HG03280 (cell line): ENCODE data around the gene ANXA10.
"Not testable (repeated sequence)": the region's sequence is repeated elsewhere in the genome, so short reads cannot be mapped to it uniquely, and the experiment has no call there.

Experiments used
- ATAC-seq: cut with Tn5 transposase; IDR thresholded peaks from one replicate; pipeline ENCODE4 v1.9.1; 2021; ENCODE audit warnings: mild to moderate bottlenecking, moderate library complexity; ENCODE audit not compliant: unreplicated experiment

ANXA10 gene

GRCh38 chr4:168118116-168118655 is 25.8 kb downstream of the ANXA10 start:
- ATAC-seq, result no peak

- ATAC-seq, result no peak
Measured at GRCh38 chr4:168119100-168119499, 26.8 kb downstream of the ANXA10 start.

- no peak for ATAC-seq
Measured at GRCh38 chr4:168119890-168120289, 27.6 kb downstream of the ANXA10 start.

GRCh38 chr4:168120811-168121210 is 28.5 kb downstream of the ANXA10 start:
- ATAC-seq, result no peak

- ATAC-seq, result no peak
Measured at GRCh38 chr4:168124008-168124641, 31.8 kb downstream of the ANXA10 start.

- no peak for ATAC-seq
Measured at GRCh38 chr4:168126952-168127351, 34.6 kb downstream of the ANXA10 start.

- no peak for ATAC-seq
Measured at GRCh38 chr4:168128601-168129000, 36.3 kb downstream of the ANXA10 start.

- ATAC-seq, result no peak
Measured at GRCh38 chr4:168129046-168129772, 36.9 kb downstream of the ANXA10 start.

- ATAC-seq, result no peak
Measured at GRCh38 chr4:168129802-168130201, 37.5 kb downstream of the ANXA10 start.

- ATAC-seq, result no peak
Measured at GRCh38 chr4:168131196-168131595, 38.9 kb downstream of the ANXA10 start.

GRCh38 chr4:168134651-168135050 is 42.3 kb downstream of the ANXA10 start:
- no peak for ATAC-seq

- not testable (repeated sequence) for ATAC-seq
Measured at GRCh38 chr4:168135860-168136259, 43.5 kb downstream of the ANXA10 start.

- not testable (repeated sequence) for ATAC-seq
Measured at GRCh38 chr4:168137695-168138094, 45.4 kb downstream of the ANXA10 start.

- no peak for ATAC-seq
Measured at GRCh38 chr4:168138143-168138542, 45.8 kb downstream of the ANXA10 start.

GRCh38 chr4:168139336-168139735 is 47.0 kb downstream of the ANXA10 start:
- ATAC-seq, result no peak

GRCh38 chr4:168141733-168142132 is 49.4 kb downstream of the ANXA10 start:
- ATAC-seq, result no peak

GRCh38 chr4:168143601-168144000 is 51.3 kb downstream of the ANXA10 start:
- ATAC-seq, result no peak

GRCh38 chr4:168150420-168151050 is 58.2 kb downstream of the ANXA10 start:
- ATAC-seq, result no peak

GRCh38 chr4:168151327-168151726 is 59.0 kb downstream of the ANXA10 start:
- no peak for ATAC-seq

GRCh38 chr4:168152837-168153500 is 60.6 kb downstream of the ANXA10 start:
- ATAC-seq, result peak; percentile 58
